H1 (cell line): ENCODE results near the gene TEKT5. TPM values are rescaled to one million over a fixed set of nuclear protein-coding genes. Genes with fewer than 3 reads are reported as not detected.

ENCODE experiments used
- BACH1 ChIP-seq: IDR thresholded peaks from 2 replicates; pipeline ENCODE4 v1.6.1; 2012; ENCODE audit warnings: low read length, improper control_type of control experiment
- CBX5 ChIP-seq: fragments of 300-800, 300-1000 bp; sonication (generic); IDR thresholded peaks from 2 replicates; pipeline ENCODE4 v1.7.1; 2016; ENCODE audit warnings: antibody characterized with exemption, low read length, low read depth
- GABPA ChIP-seq: IDR thresholded peaks from 2 replicates; pipeline ENCODE4 v1.6.1; 2011; ENCODE audit warnings: mild to moderate bottlenecking, low read length, moderate library complexity, borderline replicate concordance; ENCODE audit not compliant: insufficient read depth
- HDAC2 ChIP-seq, 2 experiments: fragments of 300-600 bp in 1 of 2; sonication (generic) in 1 of 2; IDR thresholded peaks; 2 replicates each; pipeline ENCODE4 v1.6.1; 2011 to 2012; ENCODE audit warnings: low read depth in 2 of 2, low read length in 2 of 2, mild to moderate bottlenecking in 2 of 2, moderate library complexity in 2 of 2, borderline replicate concordance in 1 of 2, inconsistent platforms in 1 of 2
- KDM1A ChIP-seq: fragments of 200-600, 300-600 bp; sonication (generic); IDR thresholded peaks from 2 replicates; pipeline ENCODE4 v1.7.1; 2016; ENCODE audit warnings: mild to moderate bottlenecking, low read length, borderline replicate concordance
- KDM5A ChIP-seq: fragments of 200-600 bp; IDR thresholded peaks from 2 replicates; pipeline ENCODE4 v1.7.1; 2012; ENCODE audit warnings: mild to moderate bottlenecking, low read length, inconsistent platforms, mixed read lengths
- SP4 ChIP-seq: IDR thresholded peaks from 2 replicates; pipeline ENCODE4 v1.6.1; 2012; ENCODE audit warnings: low read length, inconsistent platforms
- polyA plus RNA-seq, 7 experiments: library from polyadenylated mRNA; depleted of rRNA in 3 of 7; stranded (reverse) in 5 of 7; unstranded in 2 of 7; fragments of >200 nt in 5 of 7; fragments of 200-250 nt in 2 of 7; gene quantifications; 1 replicate in 5 of 7; 2 replicates in 1 of 7; 4 replicates in 1 of 7; pipeline versions ENCODE4 v1.2.1 to v1.2.3, GENCODE V29; 2011 to 2013; ENCODE audit warnings: missing spikeins in 2 of 7, mixed read lengths in 2 of 7
- total RNA-seq: library from RNA; stranded (reverse); fragmentation: NEBNext Ultra II Directional; extraction: Animal tissue kit (Norgen Biotek cat#: 25700); gene quantifications from 2 replicates; pipeline ENCODE4 v1.2.1, GENCODE V29; 2021
- TF ChIP-seq, protein P1 (sequence below): fragments of 300-600 bp; sonication (generic); IDR thresholded peaks from 2 replicates; pipeline ENCODE4 v1.7.1; 2012; ENCODE audit warnings: low read length, moderate library complexity, mild to moderate bottlenecking, inconsistent platforms; ENCODE audit not compliant: insufficient replicate concordance

Gene TEKT5
- total and polyA plus RNA-seq, 2 of the 8 experiments (the other 6 are each of a cell fraction or from before 2014, with no cell fraction given), result 0.95 TPM; not detected in 1

DNA sequence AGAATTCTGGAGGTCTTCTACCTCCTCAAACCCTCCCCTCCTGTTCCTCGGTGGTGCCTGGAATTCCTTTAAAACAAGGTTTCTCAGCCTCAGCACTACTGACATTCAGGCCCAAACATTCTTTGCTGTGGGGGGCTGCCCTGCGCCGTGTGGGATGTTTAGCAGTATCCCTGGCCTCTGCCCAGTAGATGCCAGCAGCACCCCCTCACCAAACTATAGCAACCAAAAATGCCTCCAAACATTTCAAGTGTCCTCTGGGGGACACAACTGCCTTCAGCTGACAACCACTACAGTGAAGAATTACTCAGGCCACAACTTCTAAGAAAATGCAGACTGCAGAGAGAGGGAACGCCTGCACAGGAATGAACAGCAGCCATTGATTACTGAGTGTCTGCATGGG is 28.4 kb downstream of the TEKT5 start (continued):
- TF ChIP-seq, protein P1, sequence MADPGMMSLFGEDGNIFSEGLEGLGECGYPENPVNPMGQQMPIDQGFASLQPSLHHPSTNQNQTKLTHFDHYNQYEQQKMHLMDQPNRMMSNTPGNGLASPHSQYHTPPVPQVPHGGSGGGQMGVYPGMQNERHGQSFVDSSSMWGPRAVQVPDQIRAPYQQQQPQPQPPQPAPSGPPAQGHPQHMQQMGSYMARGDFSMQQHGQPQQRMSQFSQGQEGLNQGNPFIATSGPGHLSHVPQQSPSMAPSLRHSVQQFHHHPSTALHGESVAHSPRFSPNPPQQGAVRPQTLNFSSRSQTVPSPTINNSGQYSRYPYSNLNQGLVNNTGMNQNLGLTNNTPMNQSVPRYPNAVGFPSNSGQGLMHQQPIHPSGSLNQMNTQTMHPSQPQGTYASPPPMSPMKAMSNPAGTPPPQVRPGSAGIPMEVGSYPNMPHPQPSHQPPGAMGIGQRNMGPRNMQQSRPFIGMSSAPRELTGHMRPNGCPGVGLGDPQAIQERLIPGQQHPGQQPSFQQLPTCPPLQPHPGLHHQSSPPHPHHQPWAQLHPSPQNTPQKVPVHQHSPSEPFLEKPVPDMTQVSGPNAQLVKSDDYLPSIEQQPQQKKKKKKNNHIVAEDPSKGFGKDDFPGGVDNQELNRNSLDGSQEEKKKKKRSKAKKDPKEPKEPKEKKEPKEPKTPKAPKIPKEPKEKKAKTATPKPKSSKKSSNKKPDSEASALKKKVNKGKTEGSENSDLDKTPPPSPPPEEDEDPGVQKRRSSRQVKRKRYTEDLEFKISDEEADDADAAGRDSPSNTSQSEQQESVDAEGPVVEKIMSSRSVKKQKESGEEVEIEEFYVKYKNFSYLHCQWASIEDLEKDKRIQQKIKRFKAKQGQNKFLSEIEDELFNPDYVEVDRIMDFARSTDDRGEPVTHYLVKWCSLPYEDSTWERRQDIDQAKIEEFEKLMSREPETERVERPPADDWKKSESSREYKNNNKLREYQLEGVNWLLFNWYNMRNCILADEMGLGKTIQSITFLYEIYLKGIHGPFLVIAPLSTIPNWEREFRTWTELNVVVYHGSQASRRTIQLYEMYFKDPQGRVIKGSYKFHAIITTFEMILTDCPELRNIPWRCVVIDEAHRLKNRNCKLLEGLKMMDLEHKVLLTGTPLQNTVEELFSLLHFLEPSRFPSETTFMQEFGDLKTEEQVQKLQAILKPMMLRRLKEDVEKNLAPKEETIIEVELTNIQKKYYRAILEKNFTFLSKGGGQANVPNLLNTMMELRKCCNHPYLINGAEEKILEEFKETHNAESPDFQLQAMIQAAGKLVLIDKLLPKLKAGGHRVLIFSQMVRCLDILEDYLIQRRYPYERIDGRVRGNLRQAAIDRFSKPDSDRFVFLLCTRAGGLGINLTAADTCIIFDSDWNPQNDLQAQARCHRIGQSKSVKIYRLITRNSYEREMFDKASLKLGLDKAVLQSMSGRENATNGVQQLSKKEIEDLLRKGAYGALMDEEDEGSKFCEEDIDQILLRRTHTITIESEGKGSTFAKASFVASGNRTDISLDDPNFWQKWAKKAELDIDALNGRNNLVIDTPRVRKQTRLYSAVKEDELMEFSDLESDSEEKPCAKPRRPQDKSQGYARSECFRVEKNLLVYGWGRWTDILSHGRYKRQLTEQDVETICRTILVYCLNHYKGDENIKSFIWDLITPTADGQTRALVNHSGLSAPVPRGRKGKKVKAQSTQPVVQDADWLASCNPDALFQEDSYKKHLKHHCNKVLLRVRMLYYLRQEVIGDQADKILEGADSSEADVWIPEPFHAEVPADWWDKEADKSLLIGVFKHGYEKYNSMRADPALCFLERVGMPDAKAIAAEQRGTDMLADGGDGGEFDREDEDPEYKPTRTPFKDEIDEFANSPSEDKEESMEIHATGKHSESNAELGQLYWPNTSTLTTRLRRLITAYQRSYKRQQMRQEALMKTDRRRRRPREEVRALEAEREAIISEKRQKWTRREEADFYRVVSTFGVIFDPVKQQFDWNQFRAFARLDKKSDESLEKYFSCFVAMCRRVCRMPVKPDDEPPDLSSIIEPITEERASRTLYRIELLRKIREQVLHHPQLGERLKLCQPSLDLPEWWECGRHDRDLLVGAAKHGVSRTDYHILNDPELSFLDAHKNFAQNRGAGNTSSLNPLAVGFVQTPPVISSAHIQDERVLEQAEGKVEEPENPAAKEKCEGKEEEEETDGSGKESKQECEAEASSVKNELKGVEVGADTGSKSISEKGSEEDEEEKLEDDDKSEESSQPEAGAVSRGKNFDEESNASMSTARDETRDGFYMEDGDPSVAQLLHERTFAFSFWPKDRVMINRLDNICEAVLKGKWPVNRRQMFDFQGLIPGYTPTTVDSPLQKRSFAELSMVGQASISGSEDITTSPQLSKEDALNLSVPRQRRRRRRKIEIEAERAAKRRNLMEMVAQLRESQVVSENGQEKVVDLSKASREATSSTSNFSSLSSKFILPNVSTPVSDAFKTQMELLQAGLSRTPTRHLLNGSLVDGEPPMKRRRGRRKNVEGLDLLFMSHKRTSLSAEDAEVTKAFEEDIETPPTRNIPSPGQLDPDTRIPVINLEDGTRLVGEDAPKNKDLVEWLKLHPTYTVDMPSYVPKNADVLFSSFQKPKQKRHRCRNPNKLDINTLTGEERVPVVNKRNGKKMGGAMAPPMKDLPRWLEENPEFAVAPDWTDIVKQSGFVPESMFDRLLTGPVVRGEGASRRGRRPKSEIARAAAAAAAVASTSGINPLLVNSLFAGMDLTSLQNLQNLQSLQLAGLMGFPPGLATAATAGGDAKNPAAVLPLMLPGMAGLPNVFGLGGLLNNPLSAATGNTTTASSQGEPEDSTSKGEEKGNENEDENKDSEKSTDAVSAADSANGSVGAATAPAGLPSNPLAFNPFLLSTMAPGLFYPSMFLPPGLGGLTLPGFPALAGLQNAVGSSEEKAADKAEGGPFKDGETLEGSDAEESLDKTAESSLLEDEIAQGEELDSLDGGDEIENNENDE, result no peak
- TF ChIP-seq SP4, result no peak
- no peak for TF ChIP-seq KDM1A
- TF ChIP-seq BACH1, result no peak
- no peak for TF ChIP-seq CBX5
- TF ChIP-seq GABPA, result no peak
- TF ChIP-seq HDAC2 (IDR thresholded peaks at IDR 0.05; ENCODE audit: borderline replicate concordance in 1 of 2, low read depth in 2 of 2, low read length in 2 of 2), result no peak
- no peak for TF ChIP-seq KDM5A
